Measurements from ENCODE around the gene TSC22D4. TPM values are rescaled to one million over a fixed set of nuclear protein-coding genes. Genes with fewer than 3 reads are reported as not detected.
"Not testable (repeated sequence)": the region's sequence is repeated elsewhere in the genome, so short reads cannot be mapped to it uniquely, and the experiment has no call there.

The TSC22D4 gene
- total and polyA plus RNA-seq, 4 donors: 5.5 to 21.2 (median 11.4) TPM

- Histone ChIP-seq H3K27me3 (ENCODE audit: control insufficient read depth in 4 of 4, insufficient read depth in 4 of 4, low read length in 3 of 4) (no peaks in the 10 kb centered on the region), H3K9ac (ENCODE audit: low read depth in 1 of 2, low read length in 2 of 2) (no peak overlapping the region), H3K4me1 (ENCODE audit: control insufficient read depth in 4 of 4, insufficient read depth in 4 of 4, low read length in 3 of 4) (no peaks in the 10 kb centered on the region), H3K36me3 (ENCODE audit: control insufficient read depth in 4 of 4, insufficient read depth in 3 of 4, low read depth in 1 of 4, low read length in 3 of 4) (no peaks in the 10 kb centered on the region), H3K27ac (ENCODE audit: low read depth in 1 of 2, low read length in 2 of 2) (no peak overlapping the region), H3K9me3 (ENCODE audit: control insufficient read depth in 4 of 4, low read length in 3 of 4) (no peaks in the 10 kb centered on the region), H3K4me3 (ENCODE audit: low read depth in 1 of 3, low read length in 3 of 3) (no peak overlapping the region)
- WGBS: 95% methylated on average over 9 of the region's 9 CpGs
- TF ChIP-seq ZBTB33 (IDR thresholded peaks at IDR 0.05): no peak
- TF ChIP-seq REST (IDR thresholded peaks at IDR 0.05): no peak
- no peak for TF ChIP-seq HNF4A (conservative IDR thresholded peaks at IDR 0.05)
- no peak for TF ChIP-seq FOXA2 (IDR thresholded peaks at IDR 0.05)
- no peak for TF ChIP-seq SP1 (IDR thresholded peaks at IDR 0.05)
- TF ChIP-seq NR2F2 (IDR thresholded peaks at IDR 0.05): no peak
- TF ChIP-seq RAD21 (IDR thresholded peaks at IDR 0.05): no peak
- TF ChIP-seq EGR1 (IDR thresholded peaks at IDR 0.05; ENCODE audit: low read depth in 2 of 2): no peak
- TF ChIP-seq JUND (IDR thresholded peaks at IDR 0.05): no peak
- no peak for TF ChIP-seq YY1 (IDR thresholded peaks at IDR 0.05)
- TF ChIP-seq CTCF (IDR thresholded peaks at IDR 0.05; ENCODE audit: low read depth, low read length, missing input control): no peak
- no peak for TF ChIP-seq HNF4G (IDR thresholded peaks at IDR 0.05)
- no peak for DNase-seq (ENCODE audit: low spot score)
Observed at GRCh38 chr7:100504887-100505611, 26.0 kb upstream of the TSC22D4 start.

- 98% methylated on average over 3 of the region's 3 CpGs for WGBS
- H3K4me3 ChIP-seq (ENCODE audit: low read depth in 1 of 3, low read length in 3 of 3); H3K4me1 ChIP-seq (ENCODE audit: control insufficient read depth in 4 of 4, insufficient read depth in 4 of 4, low read length in 3 of 4); H3K9ac ChIP-seq (ENCODE audit: low read depth in 1 of 2, low read length in 2 of 2); H3K36me3 ChIP-seq (ENCODE audit: control insufficient read depth in 4 of 4, insufficient read depth in 3 of 4, low read depth in 1 of 4, low read length in 3 of 4); DNase-seq (ENCODE audit: low spot score); H3K27ac ChIP-seq (ENCODE audit: low read depth in 1 of 2, low read length in 2 of 2); H3K27me3 ChIP-seq (ENCODE audit: control insufficient read depth in 4 of 4, insufficient read depth in 4 of 4, low read length in 3 of 4); H3K9me3 ChIP-seq (ENCODE audit: control insufficient read depth in 4 of 4, low read length in 3 of 4): not testable (repeated sequence)
Observed at GRCh38 chr7:100504031-100504430, 25.0 kb upstream of the TSC22D4 start.

- H3K9me3 ChIP-seq (ENCODE audit: control insufficient read depth in 4 of 4, low read length in 3 of 4); H3K9ac ChIP-seq (ENCODE audit: low read depth in 1 of 2, low read length in 2 of 2); H3K27me3 ChIP-seq (ENCODE audit: control insufficient read depth in 4 of 4, insufficient read depth in 4 of 4, low read length in 3 of 4); H3K4me3 ChIP-seq (ENCODE audit: low read depth in 1 of 3, low read length in 3 of 3); DNase-seq (ENCODE audit: low spot score); H3K27ac ChIP-seq (ENCODE audit: low read depth in 1 of 2, low read length in 2 of 2); H3K36me3 ChIP-seq (ENCODE audit: control insufficient read depth in 4 of 4, insufficient read depth in 3 of 4, low read depth in 1 of 4, low read length in 3 of 4); H3K4me1 ChIP-seq (ENCODE audit: control insufficient read depth in 4 of 4, insufficient read depth in 4 of 4, low read length in 3 of 4): not testable (repeated sequence)
- 92% methylated on average over 2 of the region's 2 CpGs for WGBS
Observed at GRCh38 chr7:100500743-100501142, 21.7 kb upstream of the TSC22D4 start.

Data from liver (tissue), 9 donors.